OCI-M2 (cell line): ENCODE results near the gene CARD11.

ENCODE experiments used
- DNase-seq: peaks from one replicate; lab custom pipeline; 2025; ENCODE audit not compliant: unreplicated experiment; lab: John Stamatoyannopoulos, UW

Gene CARD11

GRCh38 chr7:2945171-2945570 is 98.5 kb downstream of the CARD11 start:
- no peak for DNase-seq

GRCh38 chr7:2944739-2945138 is 98.9 kb downstream of the CARD11 start:
- no peak for DNase-seq

GRCh38 chr7:2943851-2944601 is 99.6 kb downstream of the CARD11 start:
- no peak for DNase-seq

- DNase-seq: no peak
Measured at GRCh38 chr7:2941216-2941859, 102.3 kb downstream of the CARD11 start.

GRCh38 chr7:2940466-2940865 is 103.2 kb downstream of the CARD11 start:
- no peak for DNase-seq

GRCh38 chr7:2939193-2939885 is 104.3 kb downstream of the CARD11 start:
- no peak for DNase-seq

- no peak for DNase-seq
Measured at GRCh38 chr7:2938514-2939192, 105.0 kb downstream of the CARD11 start.

- DNase-seq: no peak
Measured at GRCh38 chr7:2937701-2938513, 105.8 kb downstream of the CARD11 start.

- no peak for DNase-seq
Measured at GRCh38 chr7:2936891-2937580, 106.6 kb downstream of the CARD11 start.

GRCh38 chr7:2936301-2936700 is 107.4 kb downstream of the CARD11 start:
- no peak for DNase-seq

- no peak for DNase-seq
Measured at GRCh38 chr7:2934984-2935740, 108.5 kb downstream of the CARD11 start.

GRCh38 chr7:2934211-2934731 is 109.4 kb downstream of the CARD11 start:
- no peak for DNase-seq

GRCh38 chr7:2932402-2933251 is 111.0 kb downstream of the CARD11 start:
- DNase-seq: no peak

- no peak for DNase-seq
Measured at GRCh38 chr7:2931034-2931415, 112.6 kb downstream of the CARD11 start.

GRCh38 chr7:2930310-2931033 is 113.2 kb downstream of the CARD11 start:
- DNase-seq: no peak

- DNase-seq: no peak
Measured at GRCh38 chr7:2929321-2930201, 114.1 kb downstream of the CARD11 start.
